Endothelial cell of umbilical vein (primary cell): ENCODE data around the gene VIT. TPM values are rescaled to one million over a fixed set of nuclear protein-coding genes. Genes with fewer than 3 reads are reported as not detected.

ENCODE experiments used
- BruUV-seq: library from RNA; stranded (reverse); fragments of 400-500 nt; replicated peaks from 2 replicates; lab custom pipeline; 2021; lab: Mats Ljungman, UMichigan
- CTCF ChIA-PET: fragments of 300-600, 350-600 bp; sonication (Branson Sonifier 250); formaldehyde crosslinking; loops from one replicate; lab custom pipeline; 2021; ENCODE audit warnings: antibody characterized with exemption, inconsistent platforms; lab: Charles Lee
- POLR2A ChIA-PET: fragments of 300-600, 350-600 bp; sonication (Branson Sonifier 250); formaldehyde crosslinking; loops from one replicate; lab custom pipeline; 2021; ENCODE audit warnings: antibody characterized with exemption, inconsistent platforms; lab: Charles Lee
- DNase-seq: peaks from one replicate; pipeline ENCODE4 v3.0.0-alpha.2; 2011; ENCODE audit warnings: low read depth, low spot score
- FAIRE-seq: peaks from 2 replicates; lab custom pipeline; 2011; peaks lifted over from hg19 to GRCh38; lab: Jason Lieb, UNC
- H2AFZ ChIP-seq: 2 replicates; pipeline ENCODE4 v1.6.0; 2012; ENCODE audit warnings: low read depth, low read length, control low read depth, inconsistent platforms
- H3K27ac ChIP-seq: 2 replicates; pipeline ENCODE4 v1.5.1; 2011; ENCODE audit warnings: low read depth, mild to moderate bottlenecking, control low read depth, low read length, moderate library complexity; ENCODE audit not compliant: insufficient read depth
- H3K27me3 ChIP-seq, 2 experiments: 2 replicates each; pipeline versions ENCODE4 v1.6.0 to v1.6.1; 2011; ENCODE audit warnings: low read length in 2 of 2, mixed read lengths in 1 of 2; ENCODE audit not compliant: control insufficient read depth in 2 of 2, insufficient read depth in 2 of 2
- H3K36me3 ChIP-seq, 2 experiments: 2 replicates in 1 of 2; 3 replicates in 1 of 2; pipeline ENCODE4 v1.5.1; 2011; ENCODE audit warnings: low read length in 2 of 2, mild to moderate bottlenecking in 1 of 2, moderate library complexity in 1 of 2; ENCODE audit not compliant: control insufficient read depth in 2 of 2, insufficient read depth in 2 of 2; ENCODE audit errors: extremely low read depth in 1 of 2
- H3K4me1 ChIP-seq: 3 replicates; pipeline ENCODE4 v1.5.1; 2011; ENCODE audit warnings: mild to moderate bottlenecking, low read length; ENCODE audit not compliant: control insufficient read depth, insufficient read depth; ENCODE audit errors: extremely low read depth
- H3K4me2 ChIP-seq: 2 replicates; pipeline ENCODE4 v1.6.1; 2011; ENCODE audit warnings: low read length, control low read depth, mixed read lengths; ENCODE audit not compliant: insufficient read depth
- H3K4me3 ChIP-seq, 3 experiments: fragments of 200-600 bp in 1 of 3; sonication (generic), shearing (Covaris generic) in 1 of 3; replicated peaks in 1 of 3; 2 replicates each; pipeline ENCODE4 v1.5.1; 2011 to 2016; ENCODE audit warnings: control low read depth in 3 of 3, low read length in 3 of 3, mild to moderate bottlenecking in 2 of 3, inconsistent platforms in 1 of 3, low read depth in 1 of 3, moderate library complexity in 1 of 3; ENCODE audit not compliant: insufficient read depth in 1 of 3
- H3K79me2 ChIP-seq: 2 replicates; pipeline ENCODE4 v1.6.0; 2012; ENCODE audit warnings: low read length, inconsistent platforms; ENCODE audit not compliant: control insufficient read depth, insufficient read depth
- H3K9ac ChIP-seq: replicated peaks from 2 replicates; pipeline ENCODE3; 2011; ENCODE audit warnings: low read length, control low read depth; ENCODE audit not compliant: insufficient read depth; ENCODE audit errors: extremely low read depth
- H3K9me1 ChIP-seq: replicated peaks from 3 replicates; pipeline ENCODE4 v1.6.0; 2011; ENCODE audit warnings: mild to moderate bottlenecking, low read length; ENCODE audit not compliant: control insufficient read depth, insufficient read depth; ENCODE audit errors: extremely low read depth
- H3K9me3 ChIP-seq: replicated peaks from 2 replicates; pipeline ENCODE4 v1.5.1; 2012; ENCODE audit warnings: low read length, inconsistent platforms; ENCODE audit not compliant: control insufficient read depth, insufficient read depth
- H4K20me1 ChIP-seq: replicated peaks from 2 replicates; pipeline ENCODE3; 2011; ENCODE audit warnings: mild to moderate bottlenecking, low read length; ENCODE audit not compliant: control insufficient read depth, insufficient read depth; ENCODE audit errors: extremely low read depth
- EZH2 ChIP-seq: IDR thresholded peaks from 2 replicates; pipeline ENCODE4 v1.6.1; 2012; ENCODE audit warnings: borderline replicate concordance, low read depth, mild to moderate bottlenecking, moderate library complexity, low read length, inconsistent platforms; ENCODE audit not compliant: severe bottlenecking
- FOS ChIP-seq: IDR thresholded peaks from 2 replicates; pipeline ENCODE4 v1.6.1; 2011; ENCODE audit warnings: mild to moderate bottlenecking, low read length, moderate library complexity, borderline replicate concordance; ENCODE audit not compliant: insufficient read depth
- GATA2 ChIP-seq: IDR thresholded peaks from 2 replicates; pipeline ENCODE4 v1.7.0; 2011; ENCODE audit warnings: low read depth, mild to moderate bottlenecking, moderate library complexity, mixed read lengths, low read length; ENCODE audit not compliant: insufficient read length, insufficient read depth
- MYC ChIP-seq: IDR thresholded peaks from one replicate; pipeline ENCODE4 v1.6.1; 2011; ENCODE audit warnings: mild to moderate bottlenecking, low read depth, low read length
- POLR2A ChIP-seq: IDR thresholded peaks from 2 replicates; pipeline ENCODE4 v1.6.1; 2012; ENCODE audit warnings: low read depth, mild to moderate bottlenecking, control low read depth, low read length
- dilution Hi-C: fragments of 300-500 bp; cut with MboI; formaldehyde crosslinking; loops from one replicate; pipeline ENCODE4 v1.15.0; 2019; ENCODE audit warnings: low sequenced_read_pairs; ENCODE audit not compliant: extremely low pct_ligation_motif_present
- intact Hi-C: fragments of 100-400 bp; cut with micrococcal nuclease; formaldehyde crosslinking; loops from one replicate; pipeline ENCODE4 v1.10.0; 2022
- polyA plus RNA-seq, 4 experiments: library from polyadenylated mRNA; depleted of rRNA in 3 of 4; stranded (reverse) in 3 of 4; unstranded in 1 of 4; fragments of >200 nt; gene quantifications; 2 replicates each; pipeline versions ENCODE4 v1.2.1 to v1.2.3, GENCODE V29; 2011 to 2012; ENCODE audit warnings: missing spikeins in 1 of 4
- total RNA-seq: library from RNA; stranded (reverse); gene quantifications from 2 replicates; pipeline ENCODE4 v1.2.3, GENCODE V29; 2021
- TF ChIP-seq, protein P1 (sequence below), 2 donors: IDR thresholded peaks; 1 replicate in 1 of 2; 2 replicates in 1 of 2; pipeline ENCODE4 v1.5.1; 2011; ENCODE audit warnings: low read length in 2 of 2, mild to moderate bottlenecking in 2 of 2, moderate library complexity in 2 of 2, control low read depth in 1 of 2, inconsistent platforms in 1 of 2, low read depth in 1 of 2; ENCODE audit not compliant: insufficient read depth in 1 of 2; ENCODE audit errors: extremely low read depth in 1 of 2
- TF ChIP-seq, protein P2 (sequence below): IDR thresholded peaks from 2 replicates; pipeline ENCODE4 v1.6.1; 2011; ENCODE audit not compliant: insufficient read depth, insufficient read length

The VIT gene
- total and polyA plus RNA-seq, 2 donors (not counting 3 experiments of a cell fraction or from before 2014, with no cell fraction given), result 0.54 to 0.88 TPM

DNA sequence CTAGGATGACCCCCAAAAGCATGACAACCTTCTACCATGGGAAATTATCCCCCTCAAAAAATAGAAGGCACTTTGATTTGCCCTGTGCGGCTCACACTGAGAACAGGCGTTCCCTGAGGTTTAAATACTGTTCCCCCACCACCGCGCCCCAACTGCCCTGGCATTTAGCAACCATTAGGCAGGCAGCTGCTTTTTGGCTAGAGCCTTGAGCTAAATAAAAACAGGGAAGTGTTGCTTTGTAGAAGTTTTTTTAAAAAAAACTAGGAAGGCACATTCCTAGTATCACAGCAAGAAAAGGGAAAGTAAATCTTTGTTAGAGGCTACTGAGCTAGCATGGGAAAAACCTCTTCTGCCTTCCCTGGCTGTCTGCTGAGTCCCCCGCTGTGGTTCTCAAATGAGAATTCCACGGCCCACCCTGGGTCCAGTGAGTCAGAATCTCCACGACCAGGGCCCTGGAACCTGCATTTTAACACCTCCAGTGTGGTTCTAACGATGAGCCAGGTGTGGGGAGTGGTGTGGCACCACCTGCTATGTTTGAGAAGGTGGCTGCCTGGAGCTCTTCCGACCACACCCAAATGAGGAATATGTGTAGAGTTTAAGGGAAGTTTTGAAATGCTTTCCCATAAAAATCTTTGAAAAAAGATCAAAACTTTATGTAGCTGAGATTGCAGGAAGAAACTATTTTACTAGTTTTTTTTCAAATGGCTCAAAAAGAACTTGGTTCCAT lies 66.4 kb downstream of the VIT start:
- Histone ChIP-seq H3K79me2 (no peaks in the 10 kb centered on the region), H2AFZ (no peak overlapping the region), H3K4me3 (no peak overlapping the region), H3K4me2 (no peak overlapping the region), H3K27me3 (peaks cover 8 to 10% of the 10 kb centered on the region in 2 experiments), H3K9me1 (no peaks in the 10 kb centered on the region), H4K20me1 (no peaks in the 10 kb centered on the region), H3K27ac (no peak overlapping the region), H3K4me1 (no peaks in the 10 kb centered on the region), H3K36me3 (no peaks in the 10 kb centered on the region), H3K9me3 (no peaks in the 10 kb centered on the region), H3K9ac (no peak overlapping the region)
- no peak for FAIRE-seq
- TF ChIP-seq EZH2 (no peak), POLR2A (no peak), FOS (no peak), GATA2 (no peak), MYC (no peak)
- TF ChIP-seq, protein P1, sequence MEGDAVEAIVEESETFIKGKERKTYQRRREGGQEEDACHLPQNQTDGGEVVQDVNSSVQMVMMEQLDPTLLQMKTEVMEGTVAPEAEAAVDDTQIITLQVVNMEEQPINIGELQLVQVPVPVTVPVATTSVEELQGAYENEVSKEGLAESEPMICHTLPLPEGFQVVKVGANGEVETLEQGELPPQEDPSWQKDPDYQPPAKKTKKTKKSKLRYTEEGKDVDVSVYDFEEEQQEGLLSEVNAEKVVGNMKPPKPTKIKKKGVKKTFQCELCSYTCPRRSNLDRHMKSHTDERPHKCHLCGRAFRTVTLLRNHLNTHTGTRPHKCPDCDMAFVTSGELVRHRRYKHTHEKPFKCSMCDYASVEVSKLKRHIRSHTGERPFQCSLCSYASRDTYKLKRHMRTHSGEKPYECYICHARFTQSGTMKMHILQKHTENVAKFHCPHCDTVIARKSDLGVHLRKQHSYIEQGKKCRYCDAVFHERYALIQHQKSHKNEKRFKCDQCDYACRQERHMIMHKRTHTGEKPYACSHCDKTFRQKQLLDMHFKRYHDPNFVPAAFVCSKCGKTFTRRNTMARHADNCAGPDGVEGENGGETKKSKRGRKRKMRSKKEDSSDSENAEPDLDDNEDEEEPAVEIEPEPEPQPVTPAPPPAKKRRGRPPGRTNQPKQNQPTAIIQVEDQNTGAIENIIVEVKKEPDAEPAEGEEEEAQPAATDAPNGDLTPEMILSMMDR (IDR thresholded peaks at IDR 0.05; ENCODE audit: extremely low read depth in 1 of 2, insufficient read depth in 1 of 2, low read depth in 1 of 2, low read length in 2 of 2), result no peak
- TF ChIP-seq, protein P2, sequence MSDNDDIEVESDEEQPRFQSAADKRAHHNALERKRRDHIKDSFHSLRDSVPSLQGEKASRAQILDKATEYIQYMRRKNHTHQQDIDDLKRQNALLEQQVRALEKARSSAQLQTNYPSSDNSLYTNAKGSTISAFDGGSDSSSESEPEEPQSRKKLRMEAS, result no peak
- POLR2A ChIA-PET, result no interaction called here
- CTCF ChIA-PET, result interaction anchor here (1.5 kb wide), 1 partner anchor 8 kb away, joined by 4 read pairs; no protein-coding TSS in a partner anchor
- intact Hi-C loops, result no loop called here
- no TSS peak for BruUV-seq
- dilution Hi-C loops, result no loop called here
- DNase-seq, result no peak
